GM21390 (cell line): Measurements from ENCODE around the gene TSPAN3.

Experiments used
- ATAC-seq: cut with Tn5 transposase; IDR thresholded peaks from one replicate; pipeline ENCODE4 v1.9.1; 2021; ENCODE audit not compliant: unreplicated experiment

Gene TSPAN3

GRCh38 chr15:77012117-77012712 lies 58.7 kb downstream of the TSPAN3 start:
- no peak for ATAC-seq

GRCh38 chr15:77010857-77011256 lies 60.1 kb downstream of the TSPAN3 start:
- ATAC-seq, result no peak

GRCh38 chr15:77010312-77010686 lies 60.6 kb downstream of the TSPAN3 start:
- ATAC-seq, result no peak

- no peak for ATAC-seq
Measured at GRCh38 chr15:77009646-77010311, 61.1 kb downstream of the TSPAN3 start.

GRCh38 chr15:77009176-77009575 lies 61.7 kb downstream of the TSPAN3 start:
- no peak for ATAC-seq

DNA sequence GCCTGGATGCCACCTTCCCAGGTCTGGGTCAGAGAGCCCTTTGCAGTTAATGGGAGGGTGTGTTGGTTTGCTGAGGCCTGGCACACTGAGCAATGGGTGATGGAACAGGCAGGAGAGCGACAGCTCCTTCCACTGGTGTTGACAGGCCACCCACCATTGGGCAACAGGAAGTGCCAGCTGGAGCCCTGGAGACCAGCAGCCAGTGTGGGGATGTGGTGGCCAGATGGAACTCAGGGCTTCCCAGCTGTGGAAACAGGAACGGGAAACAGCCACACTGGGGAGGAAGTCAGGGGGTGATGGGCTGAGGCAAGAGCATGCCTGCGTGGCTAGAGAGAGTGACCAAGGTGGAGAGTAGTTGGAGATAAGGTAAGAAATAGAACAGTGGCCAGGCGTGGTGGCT lies 66.7 kb downstream of the TSPAN3 start:
- no peak for ATAC-seq

- peak; percentile 61 for ATAC-seq
Measured at GRCh38 chr15:77002954-77003912, 67.7 kb downstream of the TSPAN3 start.

DNA sequence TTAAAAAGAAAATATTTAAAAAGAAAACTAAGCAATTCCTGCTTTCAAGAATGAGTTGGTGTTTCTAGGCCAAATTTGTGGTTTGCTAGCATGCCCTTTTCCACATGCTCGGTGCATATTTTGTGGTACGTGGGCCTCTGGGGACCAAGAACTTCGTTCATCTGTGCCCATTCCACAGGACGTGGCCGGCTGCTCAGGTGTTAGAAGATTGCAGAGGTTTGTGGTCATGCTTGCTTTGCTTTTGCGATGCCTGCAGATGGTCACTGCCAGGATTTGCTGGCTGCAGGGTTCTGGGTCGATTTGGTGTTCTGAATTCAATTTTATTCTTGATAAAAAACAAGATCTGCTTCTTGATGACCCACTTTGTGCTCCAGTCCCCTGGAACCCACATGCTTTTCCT lies 68.5 kb downstream of the TSPAN3 start:
- ATAC-seq, result no peak

DNA sequence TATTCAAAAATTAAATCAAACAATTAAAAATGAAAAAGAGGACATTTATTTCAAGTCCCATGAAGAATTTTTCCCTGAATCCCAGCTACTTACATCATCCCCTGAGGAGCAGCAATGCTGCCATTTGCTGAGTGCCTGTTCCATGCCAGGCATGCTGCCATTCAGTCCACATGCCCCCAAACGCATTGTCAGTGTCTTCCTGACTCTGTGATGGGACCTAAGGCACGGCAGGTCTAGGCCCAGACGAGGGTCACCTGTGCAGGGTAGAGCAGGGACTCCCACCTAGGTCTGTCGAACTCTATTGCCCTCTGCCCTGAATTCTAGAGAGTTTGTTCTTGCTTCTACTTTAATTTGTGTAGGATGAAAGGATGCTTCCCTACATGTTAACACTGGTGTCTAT lies 68.9 kb downstream of the TSPAN3 start:
- no peak for ATAC-seq

GRCh38 chr15:77001351-77001750 lies 69.6 kb downstream of the TSPAN3 start:
- ATAC-seq, result no peak

GRCh38 chr15:76999996-77000395 lies 70.9 kb downstream of the TSPAN3 start:
- ATAC-seq, result no peak

DNA sequence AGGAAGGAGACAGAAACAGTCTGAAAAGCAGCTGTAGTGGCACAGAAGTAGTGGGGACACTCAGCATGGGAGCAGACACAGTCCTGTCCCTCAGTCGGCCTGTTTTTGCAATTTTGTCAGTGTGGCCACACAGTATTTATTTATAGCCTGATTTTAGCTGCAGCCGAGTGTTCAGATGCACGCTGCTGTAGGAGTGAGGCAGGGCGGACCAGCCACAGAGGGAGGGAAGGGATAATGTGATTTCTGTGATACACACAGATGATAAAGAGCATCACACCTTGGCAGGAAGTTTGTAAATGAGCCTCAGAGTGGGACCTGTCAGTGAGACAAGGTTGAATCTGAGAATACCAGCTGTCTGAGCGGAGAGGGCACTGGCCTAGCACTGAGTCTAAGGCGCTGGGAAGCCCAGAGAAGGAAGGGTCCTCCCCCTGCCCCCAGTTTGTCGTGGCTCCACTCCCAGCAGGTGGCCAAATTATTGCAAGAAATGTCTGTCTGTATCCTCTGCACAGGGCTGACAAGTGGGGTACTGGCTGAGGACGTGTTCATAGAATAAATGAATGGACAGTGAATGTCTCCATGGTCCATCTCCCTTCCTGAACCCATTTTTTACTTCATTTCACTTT lies 72.1 kb downstream of the TSPAN3 start:
- ATAC-seq, result no peak

DNA sequence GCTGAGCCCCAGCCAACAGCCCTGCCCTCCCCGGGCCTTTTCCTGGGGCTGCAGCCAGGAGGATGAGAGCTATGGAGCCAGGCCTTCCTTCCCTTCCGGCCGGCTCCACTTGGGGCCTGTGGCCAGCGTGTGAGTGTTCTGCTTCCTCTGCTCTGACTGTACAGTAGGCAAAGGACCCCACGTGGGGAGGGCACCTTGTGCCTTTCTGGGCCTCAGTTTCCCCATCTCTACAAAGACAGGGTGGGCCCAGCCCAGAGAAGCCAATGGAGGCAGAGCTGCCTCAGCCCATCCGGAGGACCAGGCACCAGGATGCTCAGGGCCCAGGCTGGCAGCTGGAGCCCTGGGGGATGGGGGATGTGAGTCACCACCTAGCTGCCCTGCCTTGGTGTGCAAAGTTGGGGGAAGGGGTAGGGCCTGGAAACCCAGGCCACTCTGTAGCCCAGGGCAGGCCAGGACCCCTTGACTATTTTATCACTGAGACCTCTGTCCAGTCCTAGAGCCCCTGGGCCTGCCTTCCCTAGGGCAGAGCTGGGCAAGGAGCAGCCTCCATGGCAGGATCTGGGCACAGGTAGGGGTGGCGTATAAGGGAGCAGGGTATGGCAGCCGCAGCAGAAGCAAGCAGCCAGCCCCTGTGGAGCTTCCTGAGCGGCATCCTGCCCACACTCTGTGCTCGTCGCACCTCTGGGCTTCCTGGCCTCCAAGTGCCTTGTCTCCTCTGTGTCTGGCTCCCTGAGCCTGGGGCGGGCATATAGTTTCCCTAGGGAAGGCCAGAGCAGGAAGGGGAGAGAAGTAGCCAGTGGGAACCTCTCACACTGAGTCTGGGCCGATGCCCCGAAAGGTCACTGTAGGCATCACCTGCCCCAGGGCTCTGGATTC lies 74.1 kb downstream of the TSPAN3 start:
- no peak for ATAC-seq

GRCh38 chr15:76996076-76996525 lies 74.8 kb downstream of the TSPAN3 start:
- ATAC-seq, result no peak

GRCh38 chr15:76994971-76995945 lies 75.7 kb downstream of the TSPAN3 start, which contains the start of gene PSTPIP1:
Gene PSTPIP1 (plus strand): TSS chr15:76995126. CDS start chr15:76995574, 448 bp downstream.
- ATAC-seq, result peak; percentile 57

GRCh38 chr15:76994496-76994895 lies 76.4 kb downstream of the TSPAN3 start:
- ATAC-seq, result no peak

- ATAC-seq, result no peak
Measured at GRCh38 chr15:76994001-76994400, 76.9 kb downstream of the TSPAN3 start.

GRCh38 chr15:76993114-76993725 lies 77.7 kb downstream of the TSPAN3 start:
- no peak for ATAC-seq
